Retina (tissue), 1 donor: ENCODE data around the gene MCOLN1.
A peak's percentile ranks its signal among the peaks of the same experiment; 100 is the strongest.

Source experiments
- DNase-seq: peaks from one replicate; pipeline ENCODE4 v3.0.0-alpha.2; 2016

MCOLN1 gene

GRCh38 chr19:7522072-7522922 is at the start of gene MCOLN1:
MCOLN1 (plus strand) TSS chr19:7522624; CDS start chr19:7522751, 127 bp downstream.
- DNase-seq, result peak; percentile 98

GRCh38 chr19:7475665-7476064 is 46.8 kb upstream of the MCOLN1 start:
- no peak for DNase-seq

GRCh38 chr19:7476241-7476640 is 46.2 kb upstream of the MCOLN1 start:
- no peak for DNase-seq

GRCh38 chr19:7476777-7477494 is 45.5 kb upstream of the MCOLN1 start:
- no peak for DNase-seq

GRCh38 chr19:7477758-7478157 is 44.7 kb upstream of the MCOLN1 start:
- DNase-seq, result no peak

GRCh38 chr19:7478173-7478842 is 44.1 kb upstream of the MCOLN1 start:
- no peak for DNase-seq

- no peak for DNase-seq
These were observed 43.6 kb upstream of the MCOLN1 start for GRCh38 chr19:7478843-7479227.

GRCh38 chr19:7480222-7480969 is 42.0 kb upstream of the MCOLN1 start:
- no peak for DNase-seq

- DNase-seq, result no peak
These were observed 41.5 kb upstream of the MCOLN1 start for GRCh38 chr19:7480970-7481255.

GRCh38 chr19:7482584-7483439 is 39.6 kb upstream of the MCOLN1 start:
- DNase-seq, result no peak

- DNase-seq, result no peak
These were observed 38.7 kb upstream of the MCOLN1 start for GRCh38 chr19:7483720-7484201.

- DNase-seq, result no peak
These were observed 35.5 kb upstream of the MCOLN1 start for GRCh38 chr19:7486923-7487322.

- peak; percentile 96 for DNase-seq
These were observed 33.6 kb upstream of the MCOLN1 start, which contains the start of gene PEX11G for GRCh38 chr19:7488736-7489353. PEX11G (minus strand) TSS chr19:7489035; CDS start chr19:7489010, 25 bp downstream.

GRCh38 chr19:7489609-7490044 is 32.8 kb upstream of the MCOLN1 start:
- DNase-seq, result no peak

- DNase-seq, result no peak
These were observed 30.3 kb upstream of the MCOLN1 start for GRCh38 chr19:7492142-7492541.

- DNase-seq, result no peak
These were observed 29.9 kb upstream of the MCOLN1 start for GRCh38 chr19:7492558-7492957.

GRCh38 chr19:7494416-7495098 is 27.9 kb upstream of the MCOLN1 start:
- DNase-seq, result peak; percentile 77

- DNase-seq, result no peak
These were observed 25.1 kb upstream of the MCOLN1 start for GRCh38 chr19:7497292-7497691.

- DNase-seq, result peak; percentile 95
These were observed 21.5 kb upstream of the MCOLN1 start for GRCh38 chr19:7500811-7501450.

- DNase-seq, result no peak
These were observed 19.9 kb upstream of the MCOLN1 start for GRCh38 chr19:7502552-7502951.
